Lung (tissue), 12 donors: ENCODE measurements around the gene KHK. TPM values are rescaled to one million over a fixed set of nuclear protein-coding genes. Genes with fewer than 3 reads are reported as not detected.

Experiments
- ATAC-seq: fragments of 200-7000 bp; cut with Tn5 transposase; one replicate; pipeline ENCODE4 v1.9.1; 2020; ENCODE audit warnings: moderate number of reproducible peaks; ENCODE audit not compliant: insufficient read depth, low FRiP score
- DNase-seq, 3 donors: peaks; one replicate each; pipeline ENCODE4 v3.0.0-alpha.2; 2013 to 2017
- H3K27ac ChIP-seq, 2 donors: one replicate each; pipeline ENCODE4 v1.5.1; 2013; ENCODE audit warnings: mild to moderate bottlenecking in 2 of 2, moderate library complexity in 2 of 2, control low read depth in 1 of 2, inconsistent platforms in 1 of 2, low read depth in 1 of 2, low read length in 1 of 2
- H3K27me3 ChIP-seq, 3 donors: one replicate each; pipeline ENCODE4 v1.5.1; 2013; ENCODE audit warnings: low read length in 2 of 3; ENCODE audit not compliant: control insufficient read depth in 3 of 3, insufficient read depth in 3 of 3
- H3K36me3 ChIP-seq, 4 donors: one replicate each; pipeline ENCODE4 v1.5.1; 2013; ENCODE audit warnings: low read length in 4 of 4, mild to moderate bottlenecking in 1 of 4, moderate library complexity in 1 of 4; ENCODE audit not compliant: control insufficient read depth in 4 of 4, insufficient read depth in 4 of 4
- H3K4me1 ChIP-seq, 5 donors: one replicate each; pipeline ENCODE4 v1.5.1; 2013; ENCODE audit warnings: low read length in 5 of 5, mild to moderate bottlenecking in 2 of 5, moderate library complexity in 1 of 5; ENCODE audit not compliant: control insufficient read depth in 5 of 5, insufficient read depth in 5 of 5
- H3K4me3 ChIP-seq: one replicate; pipeline ENCODE4 v1.5.1; 2013; ENCODE audit warnings: mild to moderate bottlenecking, control low read depth, moderate library complexity
- H3K9ac ChIP-seq, 2 donors: one replicate each; pipeline ENCODE4 v1.5.1; 2013; ENCODE audit warnings: low read length in 2 of 2, control low read depth in 1 of 2; ENCODE audit not compliant: insufficient read depth in 1 of 2
- H3K9me3 ChIP-seq, 4 donors: one replicate each; pipeline ENCODE4 v1.5.1; 2013; ENCODE audit warnings: low read length in 3 of 4, mild to moderate bottlenecking in 1 of 4, moderate library complexity in 1 of 4; ENCODE audit not compliant: control insufficient read depth in 4 of 4, insufficient read depth in 3 of 4
- WGBS, 2 donors: extraction: QIAGEN DNeasy Blood & Tissue Kit; methylation state at CpG; one replicate each; pipeline ENCODE4 v1.1.7; 2013; 5-methylcytosine and 5-hydroxymethylcytosine counted together
- polyA plus RNA-seq, 2 donors: library from polyadenylated mRNA; stranded (reverse); fragments of 200-250 nt; gene quantifications; one replicate each; pipeline ENCODE4 v1.2.1, GENCODE V29; 2013
- total RNA-seq, 2 donors: library from RNA; depleted of rRNA in 1 of 2; stranded (reverse); fragments of >200 nt in 1 of 2; gene quantifications; one replicate each; pipeline ENCODE4 v1.2.1, GENCODE V29; 2014 to 2021
- TF ChIP-seq, protein P1 (sequence below): IDR thresholded peaks from 2 replicates; pipeline ENCODE4 v1.5.1; 2012; ENCODE audit warnings: mild to moderate bottlenecking; ENCODE audit errors: control extremely low read depth, extremely low read depth
- donor health status: control.
- donor health status: control.
- donor health status: Bipolar disorder and iron deficiency.
- donor health status: healthy.
- donor health status: DM: yes; HTN: yes; CAD: no.

Gene KHK
- total and polyA plus RNA-seq, 4 donors: 1.6 to 7.6 (median 3.7) TPM

DNA sequence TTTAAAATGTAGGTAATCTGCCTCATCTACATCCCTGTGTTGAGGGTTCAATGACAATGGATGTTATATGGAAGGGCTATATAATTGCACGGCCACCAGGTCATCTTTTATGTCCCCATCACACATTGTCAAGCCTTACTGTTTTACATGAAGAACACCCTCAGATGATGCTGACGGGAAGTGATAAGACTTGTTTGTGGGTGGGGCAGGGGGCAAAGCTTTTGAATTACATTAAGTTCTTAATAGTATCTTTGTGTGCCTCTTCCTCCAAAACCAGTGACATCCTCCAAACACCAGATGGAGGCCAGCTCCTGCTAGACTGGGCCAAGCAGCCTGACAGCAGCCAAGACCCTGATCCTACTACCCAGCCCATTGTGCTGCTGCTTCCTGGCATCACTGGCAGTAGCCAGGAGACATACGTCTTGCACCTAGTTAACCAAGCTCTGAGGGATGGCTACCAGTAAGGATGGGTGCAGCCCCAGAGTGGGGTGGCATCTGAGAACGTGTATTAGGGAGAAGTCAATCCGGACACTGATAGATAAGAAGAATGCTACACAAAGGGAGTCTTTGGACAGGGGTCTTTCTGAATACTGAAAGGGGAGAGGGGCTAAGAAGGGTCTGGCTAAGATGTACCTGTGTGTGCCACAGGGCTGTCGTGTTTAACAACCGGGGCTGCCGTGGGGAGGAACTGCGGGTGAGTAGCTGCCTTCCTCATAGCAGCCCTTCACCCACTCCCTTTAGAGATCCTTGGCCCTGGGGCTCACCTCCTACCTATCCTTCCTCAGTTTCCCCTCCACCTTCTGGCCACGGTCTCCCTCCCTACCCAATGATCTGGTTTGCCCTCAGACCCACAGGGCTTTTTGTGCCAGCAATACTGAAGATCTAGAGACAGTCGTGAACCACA is 42.3 kb downstream of the KHK start:
- DNase-seq: no peak
- no peak overlapping the region for H3K4me3 ChIP-seq
- no peak for ATAC-seq
- H3K9me3 ChIP-seq: no peaks in the 10 kb centered on the region
- H3K27me3 ChIP-seq: no peaks in the 10 kb centered on the region
- no peak overlapping the region for H3K27ac ChIP-seq
- no peak overlapping the region for H3K9ac ChIP-seq
- H3K4me1 ChIP-seq: peaks cover 0 to 12% (median 10%) of the 10 kb centered on the region in 5 donors
- WGBS, 2 donors: 79 to 82% methylated on average over 11 of the region's 11 CpGs
- TF ChIP-seq, protein P1, sequence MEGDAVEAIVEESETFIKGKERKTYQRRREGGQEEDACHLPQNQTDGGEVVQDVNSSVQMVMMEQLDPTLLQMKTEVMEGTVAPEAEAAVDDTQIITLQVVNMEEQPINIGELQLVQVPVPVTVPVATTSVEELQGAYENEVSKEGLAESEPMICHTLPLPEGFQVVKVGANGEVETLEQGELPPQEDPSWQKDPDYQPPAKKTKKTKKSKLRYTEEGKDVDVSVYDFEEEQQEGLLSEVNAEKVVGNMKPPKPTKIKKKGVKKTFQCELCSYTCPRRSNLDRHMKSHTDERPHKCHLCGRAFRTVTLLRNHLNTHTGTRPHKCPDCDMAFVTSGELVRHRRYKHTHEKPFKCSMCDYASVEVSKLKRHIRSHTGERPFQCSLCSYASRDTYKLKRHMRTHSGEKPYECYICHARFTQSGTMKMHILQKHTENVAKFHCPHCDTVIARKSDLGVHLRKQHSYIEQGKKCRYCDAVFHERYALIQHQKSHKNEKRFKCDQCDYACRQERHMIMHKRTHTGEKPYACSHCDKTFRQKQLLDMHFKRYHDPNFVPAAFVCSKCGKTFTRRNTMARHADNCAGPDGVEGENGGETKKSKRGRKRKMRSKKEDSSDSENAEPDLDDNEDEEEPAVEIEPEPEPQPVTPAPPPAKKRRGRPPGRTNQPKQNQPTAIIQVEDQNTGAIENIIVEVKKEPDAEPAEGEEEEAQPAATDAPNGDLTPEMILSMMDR: no peak
- H3K36me3 ChIP-seq: peaks cover 0 to 29% (median 21%) of the 10 kb centered on the region in 4 donors

DNA sequence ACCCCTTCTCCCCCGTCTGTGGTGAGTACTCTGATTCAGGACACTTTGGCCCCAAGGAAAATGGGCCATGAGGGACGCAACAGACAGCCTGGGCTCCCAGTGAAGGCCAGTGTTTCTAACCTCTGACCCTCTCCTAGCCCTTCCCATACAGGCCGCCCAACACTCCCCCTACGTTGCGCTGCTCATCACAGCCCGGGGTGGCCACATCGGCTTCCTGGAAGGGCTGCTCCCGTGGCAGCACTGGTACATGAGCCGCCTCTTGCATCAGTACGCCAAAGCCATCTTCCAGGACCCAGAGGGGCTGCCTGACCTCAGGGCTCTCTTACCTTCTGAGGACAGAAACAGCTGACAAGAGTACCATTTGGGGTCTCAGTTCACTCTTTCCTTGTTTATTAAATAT is 43.8 kb downstream of the KHK start:
- no peaks in the 10 kb centered on the region for H3K9me3 ChIP-seq
- ATAC-seq (no peak), DNase-seq (no peak)
- H3K27me3 ChIP-seq: no peaks in the 10 kb centered on the region
- H3K4me3 ChIP-seq: no peak overlapping the region
- peaks cover 0 to 12% (median 8%) of the 10 kb centered on the region in 5 donors for H3K4me1 ChIP-seq
- H3K27ac ChIP-seq: no peak overlapping the region
- 93 to 97% methylated on average over 10 of the region's 10 CpGs for WGBS, 2 donors
- no peak overlapping the region for H3K9ac ChIP-seq
- TF ChIP-seq, protein P1: no peak
- peaks cover 0 to 29% (median 21%) of the 10 kb centered on the region in 4 donors for H3K36me3 ChIP-seq

DNA sequence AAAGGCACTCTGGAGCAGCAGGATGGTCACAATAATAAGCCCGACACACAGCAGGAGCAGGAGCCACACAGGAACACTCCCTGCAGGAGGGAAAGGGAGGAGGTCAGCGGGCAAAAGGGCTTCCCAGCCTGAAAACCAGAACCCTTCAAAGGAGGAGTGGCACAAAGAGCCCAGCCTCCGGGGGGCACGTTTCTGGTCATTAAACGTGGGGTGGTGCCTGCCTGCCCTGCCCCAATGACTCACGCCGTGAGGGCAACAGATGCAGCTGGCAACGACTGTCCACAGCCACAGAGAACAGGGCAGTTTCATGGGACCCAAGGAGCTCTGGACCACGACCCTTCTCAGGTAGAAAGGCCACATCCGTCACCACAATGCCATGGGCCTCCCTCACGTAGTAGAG is 44.9 kb downstream of the KHK start:
- peaks cover 0 to 12% (median 8%) of the 10 kb centered on the region in 5 donors for H3K4me1 ChIP-seq
- H3K9ac ChIP-seq: no peak overlapping the region
- no peak overlapping the region for H3K27ac ChIP-seq
- H3K4me3 ChIP-seq: no peak overlapping the region
- no peaks in the 10 kb centered on the region for H3K27me3 ChIP-seq
- H3K36me3 ChIP-seq: peaks cover 0 to 29% (median 21%) of the 10 kb centered on the region in 4 donors
- no peaks in the 10 kb centered on the region for H3K9me3 ChIP-seq
- TF ChIP-seq, protein P1: no peak
- DNase-seq (no peak), ATAC-seq (no peak)
- WGBS, 2 donors: 93 to 95% methylated on average over 11 of the region's 11 CpGs
